ENCODE data around the gene PRR20G.

DNA sequence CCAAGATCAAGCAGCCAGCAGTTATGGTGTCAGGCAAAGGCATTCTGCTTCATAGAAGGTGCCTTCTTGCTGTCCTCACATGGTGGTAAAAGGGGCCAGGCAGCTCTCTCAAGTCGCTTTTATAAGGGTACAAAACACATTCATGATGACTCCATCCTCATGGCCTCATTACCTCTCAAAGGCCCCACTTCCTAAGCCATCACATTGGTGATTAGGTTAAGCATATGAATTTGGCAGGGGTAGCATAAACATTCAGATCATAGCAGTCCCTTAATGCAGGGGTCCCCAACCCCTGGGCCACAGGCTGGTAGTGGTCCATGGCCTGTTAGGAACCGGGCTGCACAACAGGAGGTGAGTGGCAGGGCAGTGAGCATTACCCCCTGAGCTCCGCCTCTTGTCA lies 52.1 kb downstream of the PRR20G start:
- TF ChIP-seq FOSB (CRISPR knock-in tag; IDR thresholded peaks at IDR 0.05) (no peak), KDM1A (IDR thresholded peaks at IDR 0.05; ENCODE audit: low read depth) (no peak), POLR2A (IDR thresholded peaks at IDR 0.05; ENCODE audit: low read length) (no peak), EP300 (IDR thresholded peaks at IDR 0.05) (no peak), RAD21 (conservative IDR thresholded peaks at IDR 0.05 in 1 of 2, IDR thresholded peaks at IDR 0.05 in 1 of 2) (no peak)
- TF ChIP-seq, protein P1, sequence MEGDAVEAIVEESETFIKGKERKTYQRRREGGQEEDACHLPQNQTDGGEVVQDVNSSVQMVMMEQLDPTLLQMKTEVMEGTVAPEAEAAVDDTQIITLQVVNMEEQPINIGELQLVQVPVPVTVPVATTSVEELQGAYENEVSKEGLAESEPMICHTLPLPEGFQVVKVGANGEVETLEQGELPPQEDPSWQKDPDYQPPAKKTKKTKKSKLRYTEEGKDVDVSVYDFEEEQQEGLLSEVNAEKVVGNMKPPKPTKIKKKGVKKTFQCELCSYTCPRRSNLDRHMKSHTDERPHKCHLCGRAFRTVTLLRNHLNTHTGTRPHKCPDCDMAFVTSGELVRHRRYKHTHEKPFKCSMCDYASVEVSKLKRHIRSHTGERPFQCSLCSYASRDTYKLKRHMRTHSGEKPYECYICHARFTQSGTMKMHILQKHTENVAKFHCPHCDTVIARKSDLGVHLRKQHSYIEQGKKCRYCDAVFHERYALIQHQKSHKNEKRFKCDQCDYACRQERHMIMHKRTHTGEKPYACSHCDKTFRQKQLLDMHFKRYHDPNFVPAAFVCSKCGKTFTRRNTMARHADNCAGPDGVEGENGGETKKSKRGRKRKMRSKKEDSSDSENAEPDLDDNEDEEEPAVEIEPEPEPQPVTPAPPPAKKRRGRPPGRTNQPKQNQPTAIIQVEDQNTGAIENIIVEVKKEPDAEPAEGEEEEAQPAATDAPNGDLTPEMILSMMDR (IDR thresholded peaks at IDR 0.05): no peak
- TF ChIP-seq, protein P2, sequence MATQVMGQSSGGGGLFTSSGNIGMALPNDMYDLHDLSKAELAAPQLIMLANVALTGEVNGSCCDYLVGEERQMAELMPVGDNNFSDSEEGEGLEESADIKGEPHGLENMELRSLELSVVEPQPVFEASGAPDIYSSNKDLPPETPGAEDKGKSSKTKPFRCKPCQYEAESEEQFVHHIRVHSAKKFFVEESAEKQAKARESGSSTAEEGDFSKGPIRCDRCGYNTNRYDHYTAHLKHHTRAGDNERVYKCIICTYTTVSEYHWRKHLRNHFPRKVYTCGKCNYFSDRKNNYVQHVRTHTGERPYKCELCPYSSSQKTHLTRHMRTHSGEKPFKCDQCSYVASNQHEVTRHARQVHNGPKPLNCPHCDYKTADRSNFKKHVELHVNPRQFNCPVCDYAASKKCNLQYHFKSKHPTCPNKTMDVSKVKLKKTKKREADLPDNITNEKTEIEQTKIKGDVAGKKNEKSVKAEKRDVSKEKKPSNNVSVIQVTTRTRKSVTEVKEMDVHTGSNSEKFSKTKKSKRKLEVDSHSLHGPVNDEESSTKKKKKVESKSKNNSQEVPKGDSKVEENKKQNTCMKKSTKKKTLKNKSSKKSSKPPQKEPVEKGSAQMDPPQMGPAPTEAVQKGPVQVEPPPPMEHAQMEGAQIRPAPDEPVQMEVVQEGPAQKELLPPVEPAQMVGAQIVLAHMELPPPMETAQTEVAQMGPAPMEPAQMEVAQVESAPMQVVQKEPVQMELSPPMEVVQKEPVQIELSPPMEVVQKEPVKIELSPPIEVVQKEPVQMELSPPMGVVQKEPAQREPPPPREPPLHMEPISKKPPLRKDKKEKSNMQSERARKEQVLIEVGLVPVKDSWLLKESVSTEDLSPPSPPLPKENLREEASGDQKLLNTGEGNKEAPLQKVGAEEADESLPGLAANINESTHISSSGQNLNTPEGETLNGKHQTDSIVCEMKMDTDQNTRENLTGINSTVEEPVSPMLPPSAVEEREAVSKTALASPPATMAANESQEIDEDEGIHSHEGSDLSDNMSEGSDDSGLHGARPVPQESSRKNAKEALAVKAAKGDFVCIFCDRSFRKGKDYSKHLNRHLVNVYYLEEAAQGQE (IDR thresholded peaks at IDR 0.05): no peak

All from A549 (cell line).